Endothelial cell (in vitro differentiated cells): Measurements from ENCODE around the gene WT1. TPM values are rescaled to one million over a fixed set of nuclear protein-coding genes. Genes with fewer than 3 reads are reported as not detected.
"Not testable (repeated sequence)": the region's sequence is repeated elsewhere in the genome, so short reads cannot be mapped to it uniquely, and the experiment has no call there.

Source experiments
- DNase-seq: peaks from one replicate; pipeline ENCODE4 v3.0.0; 2021; ENCODE audit warnings: low spot score
- H3K27ac Mint-ChIP-seq: one replicate; pipeline ENCODE4 v1.8.0; 2021; ENCODE audit warnings: mixed read lengths, inconsistent platforms; ENCODE audit not compliant: unreplicated experiment
- H3K27me3 Mint-ChIP-seq: one replicate; pipeline ENCODE4 v1.8.0; 2021; ENCODE audit warnings: mild to moderate bottlenecking, moderate library complexity, mixed read lengths, inconsistent platforms; ENCODE audit not compliant: unreplicated experiment
- H3K36me3 Mint-ChIP-seq: one replicate; pipeline ENCODE4 v1.8.0; 2021; ENCODE audit warnings: mild to moderate bottlenecking, low read depth, mixed read lengths, inconsistent platforms; ENCODE audit not compliant: unreplicated experiment
- H3K4me1 Mint-ChIP-seq: one replicate; pipeline ENCODE4 v1.8.0; 2021; ENCODE audit warnings: mild to moderate bottlenecking, mixed read lengths, inconsistent platforms; ENCODE audit not compliant: unreplicated experiment
- H3K4me3 Mint-ChIP-seq: one replicate; pipeline ENCODE4 v1.8.0; 2021; ENCODE audit warnings: mild to moderate bottlenecking, mixed read lengths, inconsistent platforms; ENCODE audit not compliant: unreplicated experiment
- H3K9me3 Mint-ChIP-seq: one replicate; pipeline ENCODE4 v1.8.0; 2021; ENCODE audit warnings: mixed read lengths, inconsistent platforms; ENCODE audit not compliant: unreplicated experiment
- CTCF ChIP-seq: fragments of 200-600 bp; sonication (generic); IDR thresholded peaks from one replicate; pipeline ENCODE4 v1.5.0; 2021; ENCODE audit warnings: antibody characterized with exemption; ENCODE audit not compliant: unreplicated experiment
- long read RNA-seq: library from polyadenylated mRNA; unstranded; transcript quantifications from one replicate; pipeline ENCODE4 v2.0.0, GENCODE V29; 2020; ENCODE audit not compliant: unreplicated experiment
- total RNA-seq: library from RNA; stranded (reverse); fragmentation: NEBNext Ultra II Directional; extraction: Animal tissue kit (Norgen Biotek cat#: 25700); gene quantifications from one replicate; pipeline ENCODE4 v1.2.1, GENCODE V29; 2021; ENCODE audit not compliant: unreplicated experiment

The WT1 gene
- total RNA-seq = not detected
- long read RNA-seq = 0 reads

GRCh38 chr11:32435511-32435941 lies at the start of gene WT1:
Gene WT1 (minus strand): TSS chr11:32435539.
- Mint-ChIP-seq H3K27me3 (peaks cover 49% of the 10 kb centered on the region), H3K4me1 (peaks cover 26% of the 10 kb centered on the region), H3K4me3 (peak within 1 kb of the TSS; percentile 57), H3K36me3 (no peaks in the 10 kb centered on the region), H3K9me3 (no peaks in the 10 kb centered on the region), H3K27ac (no peak within 1 kb of the TSS)
- TF ChIP-seq CTCF = no peak
- peak; percentile 38 for DNase-seq

GRCh38 chr11:32479291-32479690 lies 44.0 kb upstream of the WT1 start:
- Mint-ChIP-seq H3K4me3 (no peak overlapping the region), H3K9me3 (no peaks in the 10 kb centered on the region), H3K27ac (no peak overlapping the region), H3K4me1 (no peaks in the 10 kb centered on the region), H3K36me3 (no peaks in the 10 kb centered on the region), H3K27me3 (peaks cover 2% of the 10 kb centered on the region)
- no peak for TF ChIP-seq CTCF
- no peak for DNase-seq

- TF ChIP-seq CTCF = no peak
- no peak for DNase-seq
- peaks cover 2% of the 10 kb centered on the region for H3K27me3 Mint-ChIP-seq
- H3K27ac Mint-ChIP-seq = no peak overlapping the region
- H3K4me3 Mint-ChIP-seq = no peak overlapping the region
- no peaks in the 10 kb centered on the region for H3K4me1 Mint-ChIP-seq
- no peaks in the 10 kb centered on the region for H3K36me3 Mint-ChIP-seq
- no peaks in the 10 kb centered on the region for H3K9me3 Mint-ChIP-seq
Measured at GRCh38 chr11:32478277-32478731, 43.0 kb upstream of the WT1 start.

- no peaks in the 10 kb centered on the region for H3K36me3 Mint-ChIP-seq
- peaks cover 2% of the 10 kb centered on the region for H3K27me3 Mint-ChIP-seq
- DNase-seq = no peak
- no peak overlapping the region for H3K27ac Mint-ChIP-seq
- H3K9me3 Mint-ChIP-seq = no peaks in the 10 kb centered on the region
- H3K4me3 Mint-ChIP-seq = no peak overlapping the region
- H3K4me1 Mint-ChIP-seq = peaks cover 5% of the 10 kb centered on the region
- TF ChIP-seq CTCF = no peak
Measured at GRCh38 chr11:32473282-32473909, 38.1 kb upstream of the WT1 start.

GRCh38 chr11:32472226-32472625 lies 36.9 kb upstream of the WT1 start:
- Mint-ChIP-seq H3K36me3 (no peaks in the 10 kb centered on the region), H3K4me3 (no peak overlapping the region), H3K4me1 (peaks cover 5% of the 10 kb centered on the region), H3K27ac (no peak overlapping the region), H3K9me3 (no peaks in the 10 kb centered on the region), H3K27me3 (no peaks in the 10 kb centered on the region)
- no peak for DNase-seq
- no peak for TF ChIP-seq CTCF

GRCh38 chr11:32471544-32471943 lies 36.2 kb upstream of the WT1 start:
- H3K27me3 Mint-ChIP-seq, H3K4me1 Mint-ChIP-seq, H3K4me3 Mint-ChIP-seq, H3K27ac Mint-ChIP-seq, H3K9me3 Mint-ChIP-seq, DNase-seq, H3K36me3 Mint-ChIP-seq: not testable (repeated sequence)
